CD14-positive monocyte (primary cell): ENCODE results near the gene UBR2. TPM values are rescaled to one million over a fixed set of nuclear protein-coding genes. Genes with fewer than 3 reads are reported as not detected.

Experiments used
- DNase-seq, 3 donors: peaks; one replicate each; pipeline ENCODE4 v3.0.0-alpha.2; 2011 to 2022
- H2AFZ ChIP-seq: 2 replicates; pipeline ENCODE4 v1.6.0; 2012; ENCODE audit warnings: mild to moderate bottlenecking, low read depth, low read length, inconsistent platforms; ENCODE audit not compliant: insufficient read depth, poor library complexity, severe bottlenecking
- H3K27ac ChIP-seq, 2 donors: 1 replicate in 1 of 2; 2 replicates in 1 of 2; pipeline ENCODE4 v1.5.1; 2012 to 2013; ENCODE audit warnings: low read length in 2 of 2, control low read depth in 1 of 2, inconsistent platforms in 1 of 2, low read depth in 1 of 2, mild to moderate bottlenecking in 1 of 2
- H3K27me3 ChIP-seq, 2 donors: one replicate each; pipeline versions ENCODE4 v1.6.0 to v1.6.1; 2011 to 2013; ENCODE audit warnings: low read length in 2 of 2; ENCODE audit not compliant: control insufficient read depth in 2 of 2, insufficient read depth in 2 of 2
- H3K36me3 ChIP-seq, 2 donors: replicated peaks in 1 of 2; 1 replicate in 1 of 2; 2 replicates in 1 of 2; pipeline versions ENCODE4 v1.5.1 to v1.6.1; 2012 to 2013; ENCODE audit warnings: low read length in 2 of 2, control low read depth in 1 of 2, inconsistent platforms in 1 of 2, mild to moderate bottlenecking in 1 of 2; ENCODE audit not compliant: insufficient read depth in 2 of 2, control insufficient read depth in 1 of 2
- H3K4me1 ChIP-seq, 2 donors: 1 replicate in 1 of 2; 2 replicates in 1 of 2; pipeline versions ENCODE4 v1.5.1 to v1.6.1; 2012 to 2013; ENCODE audit warnings: low read length in 2 of 2, control low read depth in 1 of 2, inconsistent platforms in 1 of 2, mild to moderate bottlenecking in 1 of 2, moderate library complexity in 1 of 2; ENCODE audit not compliant: insufficient read depth in 2 of 2, control insufficient read depth in 1 of 2
- H3K4me2 ChIP-seq: replicated peaks from 2 replicates; pipeline ENCODE3; 2012; ENCODE audit warnings: low read length, moderate library complexity, mild to moderate bottlenecking; ENCODE audit not compliant: poor library complexity, severe bottlenecking; ENCODE audit errors: extremely low read depth
- H3K4me3 ChIP-seq, 3 experiments: fragments of 200-600 bp in 1 of 3; sonication (generic) in 1 of 3; replicated peaks in 1 of 3; 1 replicate in 2 of 3; 2 replicates in 1 of 3; pipeline ENCODE4 v1.5.1; 2011 to 2013; ENCODE audit warnings: low read length in 3 of 3, mild to moderate bottlenecking in 3 of 3, control low read depth in 2 of 3, low read depth in 2 of 3, inconsistent platforms in 1 of 3, moderate library complexity in 1 of 3
- H3K79me2 ChIP-seq: 2 replicates; pipeline ENCODE4 v1.6.0; 2012; ENCODE audit warnings: mild to moderate bottlenecking, control low read depth, inconsistent platforms, low read length, moderate library complexity; ENCODE audit not compliant: insufficient read depth
- H3K9ac ChIP-seq: 2 replicates; pipeline ENCODE4 v1.6.0; 2017; ENCODE audit warnings: low read length, mild to moderate bottlenecking; ENCODE audit not compliant: insufficient read depth, poor library complexity, severe bottlenecking
- H3K9me3 ChIP-seq, 2 donors: replicated peaks in 1 of 2; 1 replicate in 1 of 2; 2 replicates in 1 of 2; pipeline versions ENCODE4 v1.5.1 to v1.6.1; 2012 to 2013; ENCODE audit warnings: low read length in 2 of 2, control low read depth in 1 of 2; ENCODE audit not compliant: control insufficient read depth in 1 of 2, insufficient read depth in 1 of 2
- H4K20me1 ChIP-seq: 2 replicates; pipeline ENCODE4 v1.6.0; 2012; ENCODE audit warnings: mild to moderate bottlenecking, low read length, control low read depth, moderate library complexity; ENCODE audit not compliant: insufficient read depth
- H3K27ac Mint-ChIP-seq, 7 donors: one replicate each; pipeline ENCODE4 v1.8.0; 2020; ENCODE audit warnings: mild to moderate bottlenecking in 7 of 7, mixed read lengths in 7 of 7, moderate library complexity in 6 of 7, inconsistent platforms in 2 of 7
- H3K27me3 Mint-ChIP-seq, 3 donors: one replicate each; pipeline ENCODE4 v1.8.0; 2021 to 2022; ENCODE audit warnings: low read depth in 3 of 3, mild to moderate bottlenecking in 3 of 3, mixed read lengths in 3 of 3, moderate library complexity in 3 of 3, inconsistent platforms in 1 of 3
- H3K36me3 Mint-ChIP-seq, 2 donors: one replicate each; pipeline ENCODE4 v1.8.0; 2020; ENCODE audit warnings: mixed read lengths in 2 of 2, inconsistent platforms in 1 of 2, mild to moderate bottlenecking in 1 of 2
- H3K4me1 Mint-ChIP-seq: one replicate; pipeline ENCODE4 v1.8.0; 2020; ENCODE audit warnings: mild to moderate bottlenecking, mixed read lengths
- H3K4me3 Mint-ChIP-seq, 2 donors: one replicate each; pipeline ENCODE4 v1.8.0; 2020; ENCODE audit warnings: mild to moderate bottlenecking in 2 of 2, mixed read lengths in 2 of 2, moderate library complexity in 1 of 2
- H3K9me3 Mint-ChIP-seq, 7 donors: one replicate each; pipeline ENCODE4 v1.8.0; 2020 to 2022; ENCODE audit warnings: mixed read lengths in 7 of 7, mild to moderate bottlenecking in 6 of 7, moderate library complexity in 6 of 7, inconsistent platforms in 2 of 7
- CTCF ChIP-seq: fragments of 200-600 bp; IDR thresholded peaks from one replicate; pipeline ENCODE4 v1.8.0; 2022; ENCODE audit warnings: antibody characterized with exemption, mild to moderate bottlenecking
- WGBS: methylation state at CpG from one replicate; pipeline ENCODE4 v1.1.5; 2013; ENCODE audit warnings: missing lambda C conversion rate; ENCODE audit not compliant: insufficient coverage; 5-methylcytosine and 5-hydroxymethylcytosine counted together
- intact Hi-C, 2 donors: fragments of 100-400 bp; cut with micrococcal nuclease; formaldehyde crosslinking; loops; one replicate each; pipeline versions ENCODE4 v1.15.0 to v1.15.1; 2023
- polyA plus RNA-seq, 3 donors: library from polyadenylated mRNA; depleted of rRNA in 1 of 3; unstranded in 2 of 3; stranded (reverse) in 1 of 3; fragments of 300-500 nt in 2 of 3; fragments of >200 nt in 1 of 3; fragmentation: Illumina TruSeq in 2 of 3; gene quantifications; 1 replicate in 2 of 3; 2 replicates in 1 of 3; pipeline ENCODE4 v1.2.3, GENCODE V29; 2012 to 2021

UBR2 gene
- polyA plus RNA-seq, 3 donors = 9.0 to 17.8 (median 12.8) TPM

GRCh38 chr6:42711930-42712329, 148.1 kb downstream of the UBR2 start:
- H2AFZ ChIP-seq = no peak overlapping the region
- H3K27ac Mint-ChIP-seq = no peak overlapping the region

GRCh38 chr6:42714098-42714761, 150.4 kb downstream of the UBR2 start:
- Mint-ChIP-seq H3K4me3 (no peak overlapping the region), H3K36me3 (no peaks in the 10 kb centered on the region), H3K27me3 (peaks cover 2% of the 10 kb centered on the region in 3 donors), H3K27ac (no peak overlapping the region), H3K9me3 (peaks cover 6 to 16% (median 7%) of the 10 kb centered on the region in 7 donors), H3K4me1 (no peaks in the 10 kb centered on the region)
- no peak for DNase-seq
- no CpG with 5 or more reads among the region's 4 CpGs for WGBS
- no peak overlapping the region for H3K4me2 ChIP-seq
- no peaks in the 10 kb centered on the region for H4K20me1 ChIP-seq
- TF ChIP-seq CTCF = no peak
- peaks cover 6 to 9% of the 10 kb centered on the region in 2 donors for H3K9me3 ChIP-seq
- H2AFZ ChIP-seq = no peak overlapping the region
- no peaks in the 10 kb centered on the region for H3K36me3 ChIP-seq
- no peak overlapping the region for H3K27ac ChIP-seq
- H3K27me3 ChIP-seq = no peaks in the 10 kb centered on the region
- no peak overlapping the region for H3K9ac ChIP-seq
- H3K79me2 ChIP-seq = no peaks in the 10 kb centered on the region
- H3K4me3 ChIP-seq = no peak overlapping the region
- H3K4me1 ChIP-seq = no peaks in the 10 kb centered on the region
- intact Hi-C loops = no loop called here

More at GRCh38 chr6:42711930-42712329, 148.1 kb downstream of the UBR2 start:
- no peaks in the 10 kb centered on the region for H3K79me2 ChIP-seq
- no peaks in the 10 kb centered on the region for H4K20me1 ChIP-seq
- no peak overlapping the region for H3K9ac ChIP-seq
- no peak overlapping the region for H3K4me3 Mint-ChIP-seq
- peaks cover 1 to 2% (median 2%) of the 10 kb centered on the region in 3 donors for H3K27me3 Mint-ChIP-seq
- no peaks in the 10 kb centered on the region for H3K36me3 Mint-ChIP-seq
- no peak overlapping the region for H3K4me2 ChIP-seq
- peaks cover 6 to 16% (median 7%) of the 10 kb centered on the region in 7 donors for H3K9me3 Mint-ChIP-seq
- H3K36me3 ChIP-seq = no peaks in the 10 kb centered on the region
- no peak for DNase-seq
- no peak overlapping the region for H3K4me3 ChIP-seq
- 52% methylated on average over 2 of the region's 5 CpGs for WGBS
- no peaks in the 10 kb centered on the region for H3K27me3 ChIP-seq
- no peak for TF ChIP-seq CTCF
- H3K4me1 Mint-ChIP-seq = no peaks in the 10 kb centered on the region
- intact Hi-C loops = no loop called here
- H3K4me1 ChIP-seq = no peaks in the 10 kb centered on the region
- no peak overlapping the region for H3K27ac ChIP-seq
- peaks cover 6 to 9% of the 10 kb centered on the region in 2 donors for H3K9me3 ChIP-seq
